GM18858 (cell line): ENCODE measurements around the gene ADGRL3.

Experiments
- ATAC-seq: cut with Tn5 transposase; IDR thresholded peaks from one replicate; pipeline ENCODE4 v1.9.1; 2021; ENCODE audit not compliant: unreplicated experiment

ADGRL3 gene

GRCh38 chr4:61531188-61531587, 331.1 kb downstream of the ADGRL3 start:
- ATAC-seq: no peak

- no peak for ATAC-seq
Measured at GRCh38 chr4:61532336-61533000, 332.3 kb downstream of the ADGRL3 start.

DNA sequence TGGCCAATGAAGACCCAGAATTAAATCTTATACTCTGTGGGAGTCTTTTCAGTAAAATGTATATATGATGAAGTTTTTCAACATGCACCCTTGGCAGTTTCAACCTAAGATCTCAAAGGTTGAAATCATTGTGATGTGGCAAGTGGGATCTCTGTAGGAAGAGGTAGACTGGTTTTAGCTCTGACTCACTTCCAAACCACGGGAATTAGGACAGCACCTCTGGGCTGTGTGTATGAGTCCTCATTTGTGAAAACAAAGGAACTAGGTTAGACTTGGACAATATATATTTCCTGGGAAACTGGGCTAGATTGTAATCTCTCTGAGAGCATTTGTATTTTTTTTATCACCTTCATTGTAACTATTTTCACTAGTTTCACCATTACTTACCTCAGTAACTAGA, 333.0 kb downstream of the ADGRL3 start:
- no peak for ATAC-seq

- ATAC-seq: no peak
Measured at GRCh38 chr4:61540944-61541343, 340.8 kb downstream of the ADGRL3 start.

DNA sequence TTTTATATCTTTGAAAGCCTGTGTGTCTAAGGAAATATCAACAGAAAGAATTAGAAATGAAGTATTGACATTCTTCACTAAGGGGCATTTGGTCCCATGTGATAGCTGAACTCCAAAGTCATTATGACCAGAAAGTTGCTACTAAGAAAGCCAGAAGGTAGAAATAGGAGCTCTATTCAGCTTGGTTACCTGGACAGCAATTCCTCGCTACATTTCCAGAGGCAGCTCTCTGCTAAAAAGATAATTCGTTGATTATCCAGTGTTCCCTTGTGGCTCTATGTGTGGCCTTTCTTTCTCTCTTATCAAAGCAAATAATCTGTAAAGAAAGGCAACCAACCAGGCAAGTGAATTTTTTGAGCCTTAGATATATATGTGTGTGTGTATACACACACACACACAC, 341.3 kb downstream of the ADGRL3 start:
- ATAC-seq: no peak

GRCh38 chr4:61543976-61544375, 343.9 kb downstream of the ADGRL3 start:
- no peak for ATAC-seq

DNA sequence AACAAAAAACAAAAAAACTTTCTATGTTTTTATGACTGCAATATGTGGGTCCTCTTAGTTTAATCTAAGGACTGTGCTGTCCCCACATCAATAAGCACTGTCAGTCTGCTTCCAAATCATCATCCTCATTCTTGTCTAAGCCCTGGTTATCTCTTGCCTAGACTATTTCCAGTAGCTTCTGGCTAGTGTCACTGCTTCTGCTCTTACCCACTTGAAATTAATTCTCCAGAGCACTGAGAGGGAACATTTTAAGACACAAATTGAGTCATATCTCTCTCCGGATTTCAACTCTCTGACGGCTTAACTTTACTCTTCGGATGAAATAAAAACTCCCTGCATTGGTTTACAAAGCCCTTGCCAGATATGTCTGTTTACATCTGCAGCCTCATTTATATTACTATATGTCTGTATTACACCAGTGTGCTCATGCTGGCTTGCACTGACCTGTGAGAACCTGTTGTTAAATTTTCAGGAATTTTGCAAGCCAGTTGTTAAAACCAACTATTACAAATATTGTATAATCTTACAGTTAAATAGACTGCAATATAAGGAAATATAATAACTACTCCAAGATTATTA, 345.9 kb downstream of the ADGRL3 start:
- ATAC-seq: no peak

DNA sequence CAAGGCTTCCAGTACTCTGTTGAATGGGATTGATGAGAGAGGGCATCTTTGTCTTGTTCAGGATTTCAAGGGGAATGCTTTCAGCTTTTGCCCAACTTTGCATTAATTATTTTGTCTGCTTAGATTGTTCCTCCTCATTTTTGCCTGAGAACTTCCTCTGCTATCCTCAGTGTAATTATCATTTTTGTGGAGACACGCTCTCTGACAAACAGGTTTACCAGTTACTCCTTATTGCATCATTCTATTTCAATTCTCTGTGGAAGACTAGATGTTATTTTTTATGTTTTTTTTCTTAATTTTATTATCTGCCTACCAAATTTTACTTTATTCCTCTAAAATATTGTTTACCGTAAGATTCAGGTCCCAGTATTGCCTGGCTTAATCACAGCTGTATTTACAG, 349.2 kb downstream of the ADGRL3 start:
- ATAC-seq: no peak

GRCh38 chr4:61553557-61554125, 353.5 kb downstream of the ADGRL3 start:
- no peak for ATAC-seq

GRCh38 chr4:61555789-61556188, 355.7 kb downstream of the ADGRL3 start:
- no peak for ATAC-seq

- ATAC-seq: no peak
Measured at GRCh38 chr4:61556277-61556676, 356.2 kb downstream of the ADGRL3 start.

- ATAC-seq: no peak
Measured at GRCh38 chr4:61559396-61559795, 359.3 kb downstream of the ADGRL3 start.

DNA sequence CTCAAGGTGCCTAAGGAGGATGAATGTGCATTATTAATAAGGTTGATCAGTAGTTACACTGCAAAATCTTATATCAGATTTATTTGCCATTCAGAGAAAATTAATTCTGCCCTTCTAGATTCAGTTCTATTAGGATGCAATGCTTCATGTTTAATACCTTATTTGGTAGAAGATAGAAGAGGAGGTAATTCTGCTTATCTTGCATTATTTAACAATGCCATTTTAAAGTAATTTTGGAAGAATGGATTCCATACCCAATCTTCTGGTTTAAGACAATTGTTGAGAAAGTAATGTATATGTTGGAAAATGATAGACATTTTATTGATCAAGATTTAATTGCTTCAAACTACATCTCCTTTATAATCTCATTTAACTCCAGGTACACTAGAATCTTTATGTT, 360.9 kb downstream of the ADGRL3 start:
- ATAC-seq: no peak

DNA sequence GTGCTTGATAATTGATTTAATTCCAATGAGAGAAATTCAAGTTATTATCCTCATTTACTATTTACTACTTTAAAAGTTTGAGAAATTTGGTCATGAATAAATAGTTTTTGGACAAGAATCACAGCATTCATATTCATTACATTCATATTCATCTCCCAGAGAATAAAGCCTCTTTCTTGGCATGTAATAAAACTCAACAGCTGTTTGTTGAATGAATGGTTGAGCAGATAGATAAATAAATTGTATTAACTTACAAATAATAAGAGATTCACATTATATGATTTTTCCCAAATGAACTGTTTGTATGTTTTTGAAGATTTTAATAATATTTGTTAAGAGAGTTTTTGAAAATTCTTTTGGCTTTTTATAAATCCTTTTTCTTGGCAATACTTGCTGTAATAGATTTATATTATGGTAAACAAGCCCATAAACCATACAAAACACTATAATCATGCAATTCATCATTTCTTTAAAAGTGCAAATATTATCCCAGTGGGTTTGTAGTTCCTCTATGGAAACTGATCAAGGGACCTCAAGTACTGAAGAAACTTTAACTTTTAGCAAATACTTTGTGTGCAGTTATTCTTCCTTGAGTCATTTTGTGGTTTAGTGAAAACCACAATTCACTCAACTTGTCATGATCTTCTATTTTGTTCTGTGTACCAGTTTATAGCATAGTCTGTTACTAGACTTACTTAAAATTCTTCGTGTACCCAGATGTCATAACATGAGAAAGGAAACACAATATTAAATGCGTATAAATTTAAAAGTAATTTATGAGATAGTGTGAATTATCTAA, 371.8 kb downstream of the ADGRL3 start:
- no peak for ATAC-seq

- ATAC-seq: no peak
Measured at GRCh38 chr4:61575796-61576195, 375.7 kb downstream of the ADGRL3 start.

GRCh38 chr4:61579786-61580185, 379.7 kb downstream of the ADGRL3 start:
- no peak for ATAC-seq

GRCh38 chr4:61580721-61581377, 380.7 kb downstream of the ADGRL3 start:
- no peak for ATAC-seq

- no peak for ATAC-seq
Measured at GRCh38 chr4:61583696-61584095, 383.6 kb downstream of the ADGRL3 start.

- ATAC-seq: no peak
Measured at GRCh38 chr4:61588621-61589402, 388.7 kb downstream of the ADGRL3 start.

DNA sequence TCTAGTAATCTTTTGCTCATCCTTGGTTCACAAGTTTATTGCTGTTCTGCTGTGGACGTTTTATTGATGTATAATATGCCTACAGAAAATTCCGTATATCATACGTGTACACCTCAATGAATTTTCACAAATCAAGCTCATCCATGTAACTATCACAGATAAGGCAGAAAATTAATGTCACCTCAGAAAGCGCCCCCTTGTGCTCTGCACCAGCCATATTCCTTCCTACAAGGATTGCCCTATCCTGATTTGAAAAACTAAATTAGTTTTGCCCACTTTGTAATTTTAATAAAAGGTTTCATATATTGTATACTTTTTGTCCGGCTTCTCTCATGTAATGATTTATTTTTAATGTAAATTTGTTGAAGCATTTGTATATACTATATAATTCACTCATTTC, 390.8 kb downstream of the ADGRL3 start:
- no peak for ATAC-seq
